H1 (cell line): ENCODE measurements around the gene CCNK. TPM values are rescaled to one million over a fixed set of nuclear protein-coding genes. Genes with fewer than 3 reads are reported as not detected.

ENCODE experiments used
- CTCF ChIA-PET: fragments of 300-600 bp; sonication (Branson Sonifier 250); formaldehyde crosslinking; loops from one replicate; lab custom pipeline; 2021; ENCODE audit not compliant: partially characterized antibody; lab: Charles Lee
- POLR2A ChIA-PET: fragments of 300-600 bp; sonication (Branson Sonifier 250); formaldehyde crosslinking; loops from one replicate; lab custom pipeline; 2021; ENCODE audit warnings: inconsistent platforms; ENCODE audit not compliant: partially characterized antibody; lab: Charles Lee
- DNase-seq, 2 experiments: peaks; one replicate each; pipeline versions ENCODE4 v3.0.0 to v3.0.0-alpha.2; 2010 to 2022; ENCODE audit warnings: low spot score in 2 of 2, low read depth in 1 of 2, mixed read lengths in 1 of 2
- FAIRE-seq: peaks from 2 replicates; lab custom pipeline; 2011; peaks lifted over from hg19 to GRCh38; lab: Jason Lieb, UNC
- H2AFZ ChIP-seq: 2 replicates; pipeline ENCODE4 v1.8.1; 2012; ENCODE audit warnings: low read length, inconsistent platforms
- H2AK5ac ChIP-seq: 2 replicates; pipeline ENCODE4 v1.6.1; 2013; ENCODE audit warnings: low read depth, low read length
- H2BK120ac ChIP-seq: replicated peaks from 2 replicates; pipeline ENCODE3; 2013; ENCODE audit warnings: low read depth, low read length, inconsistent platforms
- H2BK12ac ChIP-seq: 2 replicates; pipeline ENCODE4 v1.6.1; 2013; ENCODE audit warnings: low read depth, low read length
- H2BK15ac ChIP-seq: 2 replicates; pipeline ENCODE4 v1.6.1; 2013; ENCODE audit warnings: low read length
- H2BK20ac ChIP-seq: 2 replicates; pipeline ENCODE4 v1.6.1; 2013; ENCODE audit warnings: low read length
- H2BK5ac ChIP-seq: 2 replicates; pipeline ENCODE4 v1.6.1; 2013; ENCODE audit warnings: low read depth, low read length
- H3K14ac ChIP-seq: 2 replicates; pipeline ENCODE4 v1.6.1; 2013; ENCODE audit warnings: inconsistent platforms; ENCODE audit not compliant: insufficient read length
- H3K18ac ChIP-seq: 2 replicates; pipeline ENCODE4 v1.6.1; 2013; ENCODE audit warnings: low read length; ENCODE audit errors: extremely low read depth
- H3K23ac ChIP-seq: 2 replicates; pipeline ENCODE4 v1.6.1; 2013; ENCODE audit warnings: inconsistent platforms; ENCODE audit not compliant: insufficient read length
- H3K23me2 ChIP-seq: 2 replicates; pipeline ENCODE4 v1.6.1; 2013; ENCODE audit warnings: low read depth, low read length
- H3K27ac ChIP-seq: 2 replicates; pipeline ENCODE4 v1.6.1; 2011; ENCODE audit warnings: low read depth, low read length, inconsistent platforms
- H3K27me3 ChIP-seq, 4 experiments: replicated peaks in 1 of 4; 1 replicate in 1 of 4; 2 replicates in 3 of 4; pipeline versions ENCODE4 v1.6.1 to v1.8.1; 2011 to 2013; ENCODE audit warnings: low read length in 3 of 4, mild to moderate bottlenecking in 3 of 4, inconsistent platforms in 2 of 4, mixed read lengths in 2 of 4, moderate library complexity in 1 of 4; ENCODE audit not compliant: control insufficient read depth in 3 of 4, insufficient read depth in 3 of 4; ENCODE audit errors: extremely low read depth in 1 of 4
- H3K36me3 ChIP-seq, 4 experiments: 2 replicates each; pipeline versions ENCODE4 v1.6.1 to v1.8.1; 2011 to 2013; ENCODE audit warnings: mild to moderate bottlenecking in 4 of 4, low read length in 3 of 4, moderate library complexity in 2 of 4, control low read depth in 1 of 4, inconsistent platforms in 1 of 4; ENCODE audit not compliant: insufficient read depth in 4 of 4, control insufficient read depth in 2 of 4
- H3K4ac ChIP-seq: replicated peaks from 2 replicates; pipeline ENCODE3; 2013; ENCODE audit warnings: low read length, low read depth, mixed read lengths, inconsistent platforms; ENCODE audit not compliant: insufficient read length
- H3K4me1 ChIP-seq, 4 experiments: replicated peaks in 1 of 4; 1 replicate in 1 of 4; 2 replicates in 3 of 4; pipeline versions ENCODE4 v1.6.1 to v1.8.1; 2011 to 2013; ENCODE audit warnings: low read length in 3 of 4, inconsistent platforms in 2 of 4, mixed read lengths in 1 of 4; ENCODE audit not compliant: insufficient read depth in 4 of 4, control insufficient read depth in 3 of 4
- H3K4me2 ChIP-seq, 2 experiments: 2 replicates each; pipeline versions ENCODE4 v1.6.1 to v1.8.1; 2011 to 2013; ENCODE audit warnings: low read depth in 2 of 2, low read length in 2 of 2, control low read depth in 1 of 2, inconsistent platforms in 1 of 2, mild to moderate bottlenecking in 1 of 2; ENCODE audit not compliant: insufficient read depth in 1 of 2
- H3K4me3 ChIP-seq, 4 experiments: fragments of 200-600, 300-600 bp in 1 of 4; sonication (generic), shearing (Covaris generic), sonication (Bioruptor Twin) in 1 of 4; 2 replicates each; pipeline versions ENCODE4 v1.5.1 to v1.8.1; 2011 to 2016; ENCODE audit warnings: low read length in 4 of 4, low read depth in 3 of 4, control low read depth in 2 of 4, inconsistent platforms in 2 of 4, mild to moderate bottlenecking in 2 of 4, mixed read lengths in 1 of 4, moderate library complexity in 1 of 4; ENCODE audit not compliant: insufficient read depth in 2 of 4; ENCODE audit errors: extremely low read depth in 1 of 4
- H3K56ac ChIP-seq: replicated peaks from 2 replicates; pipeline ENCODE3; 2013; ENCODE audit warnings: low read depth, mild to moderate bottlenecking, mixed read lengths, low read length, inconsistent platforms; ENCODE audit not compliant: insufficient read length
- H3K79me1 ChIP-seq: 2 replicates; pipeline ENCODE4 v1.6.1; 2013; ENCODE audit warnings: low read depth, low read length, control low read depth
- H3K79me2 ChIP-seq, 2 experiments: 2 replicates each; pipeline versions ENCODE4 v1.6.1 to v1.8.1; 2012 to 2013; ENCODE audit warnings: low read length in 2 of 2, mild to moderate bottlenecking in 2 of 2, inconsistent platforms in 1 of 2; ENCODE audit not compliant: insufficient read depth in 2 of 2, control insufficient read depth in 1 of 2
- H3K9ac ChIP-seq, 4 experiments: replicated peaks in 1 of 4; 1 replicate in 1 of 4; 2 replicates in 3 of 4; pipeline versions ENCODE4 v1.6.1 to v1.8.1; 2011 to 2013; ENCODE audit warnings: low read depth in 3 of 4, low read length in 3 of 4, control low read depth in 2 of 4, mild to moderate bottlenecking in 2 of 4, moderate library complexity in 2 of 4, inconsistent platforms in 1 of 4; ENCODE audit errors: extremely low read depth in 1 of 4
- H3K9me3 ChIP-seq, 2 experiments: 2 replicates each; pipeline versions ENCODE4 v1.6.1 to v1.8.1; 2012 to 2013; ENCODE audit warnings: mild to moderate bottlenecking in 2 of 2, moderate library complexity in 2 of 2, control low read depth in 1 of 2, inconsistent platforms in 1 of 2, low read depth in 1 of 2, low read length in 1 of 2, mixed read lengths in 1 of 2; ENCODE audit not compliant: insufficient read depth in 2 of 2
- H4K20me1 ChIP-seq, 2 experiments: replicated peaks in 1 of 2; 2 replicates each; pipeline versions ENCODE3 to v1.8.1; 2011 to 2013; ENCODE audit warnings: inconsistent platforms in 2 of 2, low read length in 2 of 2, mild to moderate bottlenecking in 1 of 2; ENCODE audit not compliant: insufficient read depth in 2 of 2, control insufficient read depth in 1 of 2
- H4K5ac ChIP-seq: 2 replicates; pipeline ENCODE4 v1.6.1; 2013; ENCODE audit warnings: low read length, low read depth, mixed read lengths, inconsistent platforms; ENCODE audit not compliant: insufficient read length
- H4K8ac ChIP-seq: 2 replicates; pipeline ENCODE4 v1.8.0; 2013; ENCODE audit warnings: mild to moderate bottlenecking, moderate library complexity, low read length, inconsistent platforms; ENCODE audit not compliant: insufficient read depth; ENCODE audit errors: extremely low read depth
- H4K91ac ChIP-seq: replicated peaks from 2 replicates; pipeline ENCODE3; 2013; ENCODE audit warnings: low read length, mixed read lengths, inconsistent platforms; ENCODE audit not compliant: insufficient read length
- KDM1A ChIP-seq: fragments of 200-600, 300-600 bp; sonication (generic); IDR thresholded peaks from 2 replicates; pipeline ENCODE4 v1.7.1; 2016; ENCODE audit warnings: mild to moderate bottlenecking, low read length, borderline replicate concordance
- WGBS, 2 experiments: shearing (Covaris generic) in 1 of 2; methylation state at CpG; one replicate each; pipeline versions ENCODE4 v1.1.6 to v1.1.7; 2013 to 2015; ENCODE audit warnings: low lambda C conversion rate in 2 of 2, mixed read lengths in 2 of 2, inconsistent platforms in 1 of 2, low coverage in 1 of 2, missing lambda C conversion rate in 1 of 2; ENCODE audit not compliant: insufficient replicate concordance in 2 of 2, insufficient coverage in 1 of 2, insufficient read length in 1 of 2; ENCODE audit errors: extremely low coverage in 1 of 2, missing lambda C conversion rate in 1 of 2; 5-methylcytosine and 5-hydroxymethylcytosine counted together
- polyA plus RNA-seq, 7 experiments: library from polyadenylated mRNA; depleted of rRNA in 3 of 7; stranded (reverse) in 5 of 7; unstranded in 2 of 7; fragments of >200 nt in 5 of 7; fragments of 200-250 nt in 2 of 7; gene quantifications; 1 replicate in 5 of 7; 2 replicates in 1 of 7; 4 replicates in 1 of 7; pipeline versions ENCODE4 v1.2.1 to v1.2.3, GENCODE V29; 2011 to 2013; ENCODE audit warnings: missing spikeins in 2 of 7, mixed read lengths in 2 of 7
- total RNA-seq: library from RNA; stranded (reverse); fragmentation: NEBNext Ultra II Directional; extraction: Animal tissue kit (Norgen Biotek cat#: 25700); gene quantifications from 2 replicates; pipeline ENCODE4 v1.2.1, GENCODE V29; 2021
- TF ChIP-seq, protein P1 (sequence below), 3 experiments: IDR thresholded peaks; 1 replicate in 2 of 3; 2 replicates in 1 of 3; pipeline versions ENCODE4 v1.5.1 to v1.6.1; 2011; ENCODE audit warnings: low read length in 3 of 3, mild to moderate bottlenecking in 3 of 3, inconsistent platforms in 2 of 3, low read depth in 1 of 3, moderate library complexity in 1 of 3; ENCODE audit not compliant: insufficient read depth in 1 of 3; ENCODE audit errors: control extremely low read depth in 1 of 3

CCNK gene
- total and polyA plus RNA-seq, 2 of the 8 experiments (the other 6 are each of a cell fraction or from before 2014, with no cell fraction given): 10.7 to 82.7 TPM

DNA sequence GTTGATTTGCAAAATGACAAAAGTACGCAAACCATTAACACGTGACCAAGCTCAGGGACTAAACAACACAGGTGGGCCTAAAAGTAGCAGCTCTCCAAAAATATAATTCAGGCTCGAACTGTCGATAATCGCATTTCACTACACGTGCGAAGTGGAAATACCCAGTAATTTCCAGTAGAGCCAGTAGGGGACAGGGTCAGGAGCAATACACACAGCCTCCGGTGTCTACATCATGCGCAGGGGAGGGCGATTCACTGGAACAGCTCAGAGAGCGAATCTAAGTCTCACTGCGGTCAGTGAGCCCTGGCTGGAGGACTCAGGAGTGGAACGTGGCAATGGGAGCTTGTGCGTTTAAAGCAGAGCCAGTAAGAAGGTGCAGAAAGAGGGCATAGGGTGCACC, 40.9 kb upstream of the CCNK start:
- no peak overlapping the region for H2BK20ac ChIP-seq
- H2AFZ ChIP-seq: no peak overlapping the region
- no peak overlapping the region for H4K91ac ChIP-seq
- H2AK5ac ChIP-seq: no peak overlapping the region
- DNase-seq: peak in 1 of 2 experiments; percentile 36
- no peak overlapping the region for H2BK120ac ChIP-seq
- no peak overlapping the region for H2BK5ac ChIP-seq
- H3K4me1 ChIP-seq: no peaks in the 10 kb centered on the region
- no peak overlapping the region for H4K5ac ChIP-seq
- no peak for TF ChIP-seq KDM1A
- TF ChIP-seq, protein P1, sequence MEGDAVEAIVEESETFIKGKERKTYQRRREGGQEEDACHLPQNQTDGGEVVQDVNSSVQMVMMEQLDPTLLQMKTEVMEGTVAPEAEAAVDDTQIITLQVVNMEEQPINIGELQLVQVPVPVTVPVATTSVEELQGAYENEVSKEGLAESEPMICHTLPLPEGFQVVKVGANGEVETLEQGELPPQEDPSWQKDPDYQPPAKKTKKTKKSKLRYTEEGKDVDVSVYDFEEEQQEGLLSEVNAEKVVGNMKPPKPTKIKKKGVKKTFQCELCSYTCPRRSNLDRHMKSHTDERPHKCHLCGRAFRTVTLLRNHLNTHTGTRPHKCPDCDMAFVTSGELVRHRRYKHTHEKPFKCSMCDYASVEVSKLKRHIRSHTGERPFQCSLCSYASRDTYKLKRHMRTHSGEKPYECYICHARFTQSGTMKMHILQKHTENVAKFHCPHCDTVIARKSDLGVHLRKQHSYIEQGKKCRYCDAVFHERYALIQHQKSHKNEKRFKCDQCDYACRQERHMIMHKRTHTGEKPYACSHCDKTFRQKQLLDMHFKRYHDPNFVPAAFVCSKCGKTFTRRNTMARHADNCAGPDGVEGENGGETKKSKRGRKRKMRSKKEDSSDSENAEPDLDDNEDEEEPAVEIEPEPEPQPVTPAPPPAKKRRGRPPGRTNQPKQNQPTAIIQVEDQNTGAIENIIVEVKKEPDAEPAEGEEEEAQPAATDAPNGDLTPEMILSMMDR (IDR thresholded peaks at IDR 0.05; ENCODE audit: control extremely low read depth in 1 of 3, insufficient read depth in 1 of 3, low read depth in 1 of 3, low read length in 3 of 3): peak; percentile 4 to 25 (median 6); a peak in 2 of 4 replicates
- no peak overlapping the region for H4K8ac ChIP-seq
- H3K56ac ChIP-seq: no peak overlapping the region
- no peak overlapping the region for H3K18ac ChIP-seq
- H2BK15ac ChIP-seq: no peak overlapping the region
- H3K27ac ChIP-seq: no peak overlapping the region
- H3K23ac ChIP-seq: no peak overlapping the region
- peak; percentile 7 for FAIRE-seq
- CTCF ChIA-PET: interaction anchor here (0.7 to 2.6 kb wide), 14 partner anchors 10 to 72 kb away, joined by 3 to 24 read pairs (median 3); partner anchors contain the start of genes CCNK and SETD3
- no peak overlapping the region for H3K4me3 ChIP-seq
- no peak overlapping the region for H3K14ac ChIP-seq
- no peaks in the 10 kb centered on the region; the same call in 1 of the 2 replicates for H3K79me1 ChIP-seq
- 86% methylated on average over 14 of the region's 14 CpGs; no CpG with 5 or more reads in 1 of the 2 experiments for WGBS, 2 experiments
- no peak overlapping the region for H2BK12ac ChIP-seq
- peaks cover 4 to 10% of the 10 kb centered on the region in 2 experiments for H4K20me1 ChIP-seq
- POLR2A ChIA-PET: interaction anchor here (0.5 kb wide), 1 partner anchor 464 kb away, joined by 3 read pairs; no protein-coding TSS in a partner anchor
- no peak overlapping the region for H3K4me2 ChIP-seq
- peaks cover 0 to 9% (median 2%) of the 10 kb centered on the region in 4 experiments; a peak in 6 of 8 replicates for H3K36me3 ChIP-seq
- no peaks in the 10 kb centered on the region for H3K23me2 ChIP-seq
- H3K79me2 ChIP-seq: peaks cover 0 to 7% of the 10 kb centered on the region in 2 experiments; a peak in 2 of 4 replicates
- H3K4ac ChIP-seq: no peak overlapping the region
- H3K27me3 ChIP-seq: no peaks in the 10 kb centered on the region
- H3K9ac ChIP-seq: no peak overlapping the region
- H3K9me3 ChIP-seq: no peaks in the 10 kb centered on the region
